ENCODE measurements around the gene MYLK4.

Gene MYLK4

GRCh38 chr6:2695454-2696095 is 55.1 kb downstream of the MYLK4 start:
- H3K36me3 ChIP-seq (ENCODE audit: control insufficient read depth, insufficient read depth, low read length): no peaks in the 10 kb centered on the region; the same call in 1 of the 2 replicates
- no peaks in the 10 kb centered on the region for H3K9me3 ChIP-seq (ENCODE audit: control insufficient read depth, insufficient read depth, low read length)
- no peak for DNase-seq (ENCODE audit: low read depth, low spot score)
- H3K27ac ChIP-seq (ENCODE audit: low read length): no peak overlapping the region
- WGBS (ENCODE audit: insufficient coverage, insufficient read length): no CpG with 5 or more reads among the region's 5 CpGs
- H3K27me3 ChIP-seq (ENCODE audit: control insufficient read depth, insufficient read depth, low read length): no peaks in the 10 kb centered on the region
- H3K4me1 ChIP-seq (ENCODE audit: control insufficient read depth, insufficient read depth, low read length): no peaks in the 10 kb centered on the region
- H3K4me3 ChIP-seq (ENCODE audit: low read length): no peak overlapping the region

GRCh38 chr6:2693231-2693630 is 57.5 kb downstream of the MYLK4 start:
- Histone ChIP-seq H3K27ac (ENCODE audit: low read length) (no peak overlapping the region), H3K9me3 (ENCODE audit: control insufficient read depth, insufficient read depth, low read length) (no peaks in the 10 kb centered on the region), H3K4me3 (ENCODE audit: low read length) (no peak overlapping the region), H3K4me1 (ENCODE audit: control insufficient read depth, insufficient read depth, low read length) (no peaks in the 10 kb centered on the region), H3K27me3 (ENCODE audit: control insufficient read depth, insufficient read depth, low read length) (no peaks in the 10 kb centered on the region), H3K36me3 (ENCODE audit: control insufficient read depth, insufficient read depth, low read length) (no peaks in the 10 kb centered on the region; the same call in 1 of the 2 replicates)
- DNase-seq (ENCODE audit: low read depth, low spot score): no peak
- WGBS (ENCODE audit: insufficient coverage, insufficient read length): no CpG with 5 or more reads among the region's 1 CpG

GRCh38 chr6:2688401-2689064 is 62.2 kb downstream of the MYLK4 start:
- Histone ChIP-seq H3K27me3 (ENCODE audit: control insufficient read depth, insufficient read depth, low read length) (no peaks in the 10 kb centered on the region), H3K27ac (ENCODE audit: low read length) (no peak overlapping the region), H3K4me1 (ENCODE audit: control insufficient read depth, insufficient read depth, low read length) (no peaks in the 10 kb centered on the region), H3K36me3 (ENCODE audit: control insufficient read depth, insufficient read depth, low read length) (no peaks in the 10 kb centered on the region; the same call in 1 of the 2 replicates), H3K9me3 (ENCODE audit: control insufficient read depth, insufficient read depth, low read length) (no peaks in the 10 kb centered on the region), H3K4me3 (ENCODE audit: low read length) (no peak overlapping the region)
- whole genome bisulfite sequencing (ENCODE audit: insufficient coverage, insufficient read length): no CpG with 5 or more reads among the region's 8 CpGs
- no peak for DNase-seq (ENCODE audit: low read depth, low spot score)

- Histone ChIP-seq H3K4me1 (ENCODE audit: control insufficient read depth, insufficient read depth, low read length) (no peaks in the 10 kb centered on the region), H3K36me3 (ENCODE audit: control insufficient read depth, insufficient read depth, low read length) (no peaks in the 10 kb centered on the region), H3K27me3 (ENCODE audit: control insufficient read depth, insufficient read depth, low read length) (no peaks in the 10 kb centered on the region), H3K4me3 (ENCODE audit: low read length) (no peak overlapping the region), H3K27ac (ENCODE audit: low read length) (no peak overlapping the region), H3K9me3 (ENCODE audit: control insufficient read depth, insufficient read depth, low read length) (no peaks in the 10 kb centered on the region)
- WGBS (ENCODE audit: insufficient coverage, insufficient read length): no CpG with 5 or more reads among the region's 7 CpGs
- no peak for DNase-seq (ENCODE audit: low read depth, low spot score)
These were observed 63.3 kb downstream of the MYLK4 start for GRCh38 chr6:2687456-2687855.

- Histone ChIP-seq H3K4me1 (ENCODE audit: control insufficient read depth, insufficient read depth, low read length) (no peaks in the 10 kb centered on the region), H3K27me3 (ENCODE audit: control insufficient read depth, insufficient read depth, low read length) (no peaks in the 10 kb centered on the region), H3K4me3 (ENCODE audit: low read length) (no peak overlapping the region), H3K27ac (ENCODE audit: low read length) (no peak overlapping the region), H3K36me3 (ENCODE audit: control insufficient read depth, insufficient read depth, low read length) (no peaks in the 10 kb centered on the region), H3K9me3 (ENCODE audit: control insufficient read depth, insufficient read depth, low read length) (no peaks in the 10 kb centered on the region)
- WGBS (ENCODE audit: insufficient coverage, insufficient read length): no CpG with 5 or more reads among the region's 11 CpGs
- no peak for DNase-seq (ENCODE audit: low read depth, low spot score)
These were observed 64.2 kb downstream of the MYLK4 start for GRCh38 chr6:2686515-2686914.

GRCh38 chr6:2684766-2685754 is 65.7 kb downstream of the MYLK4 start:
- Histone ChIP-seq H3K9me3 (ENCODE audit: control insufficient read depth, insufficient read depth, low read length) (no peaks in the 10 kb centered on the region), H3K36me3 (ENCODE audit: control insufficient read depth, insufficient read depth, low read length) (no peaks in the 10 kb centered on the region), H3K27me3 (ENCODE audit: control insufficient read depth, insufficient read depth, low read length) (no peaks in the 10 kb centered on the region), H3K4me1 (ENCODE audit: control insufficient read depth, insufficient read depth, low read length) (no peaks in the 10 kb centered on the region), H3K27ac (ENCODE audit: low read length) (no peak overlapping the region), H3K4me3 (ENCODE audit: low read length) (no peak overlapping the region)
- WGBS (ENCODE audit: insufficient coverage, insufficient read length): no CpG with 5 or more reads among the region's 30 CpGs
- DNase-seq (ENCODE audit: low read depth, low spot score): no peak

GRCh38 chr6:2684103-2684749 is 66.5 kb downstream of the MYLK4 start:
- Histone ChIP-seq H3K27ac (ENCODE audit: low read length) (no peak overlapping the region), H3K27me3 (ENCODE audit: control insufficient read depth, insufficient read depth, low read length) (no peaks in the 10 kb centered on the region), H3K36me3 (ENCODE audit: control insufficient read depth, insufficient read depth, low read length) (no peaks in the 10 kb centered on the region), H3K9me3 (ENCODE audit: control insufficient read depth, insufficient read depth, low read length) (no peaks in the 10 kb centered on the region), H3K4me3 (ENCODE audit: low read length) (no peak overlapping the region), H3K4me1 (ENCODE audit: control insufficient read depth, insufficient read depth, low read length) (no peaks in the 10 kb centered on the region)
- 100% methylated on average over 1 of the region's 18 CpGs for WGBS (ENCODE audit: insufficient coverage, insufficient read length)
- no peak for DNase-seq (ENCODE audit: low read depth, low spot score)

- no peak overlapping the region for H3K27ac ChIP-seq (ENCODE audit: low read length)
- no peaks in the 10 kb centered on the region for H3K36me3 ChIP-seq (ENCODE audit: control insufficient read depth, insufficient read depth, low read length)
- no peak overlapping the region for H3K4me3 ChIP-seq (ENCODE audit: low read length)
- no peaks in the 10 kb centered on the region for H3K27me3 ChIP-seq (ENCODE audit: control insufficient read depth, insufficient read depth, low read length)
- H3K9me3 ChIP-seq (ENCODE audit: control insufficient read depth, insufficient read depth, low read length): no peaks in the 10 kb centered on the region
- H3K4me1 ChIP-seq (ENCODE audit: control insufficient read depth, insufficient read depth, low read length): no peaks in the 10 kb centered on the region
- no peak for DNase-seq (ENCODE audit: low read depth, low spot score)
- WGBS (ENCODE audit: insufficient coverage, insufficient read length): no CpG with 5 or more reads among the region's 15 CpGs
These were observed 70.3 kb downstream of the MYLK4 start for GRCh38 chr6:2680264-2680922.

GRCh38 chr6:2677080-2677593 is 73.6 kb downstream of the MYLK4 start:
- DNase-seq (ENCODE audit: low read depth, low spot score): no peak
- Histone ChIP-seq H3K4me3 (ENCODE audit: low read length) (no peak overlapping the region), H3K27ac (ENCODE audit: low read length) (no peak overlapping the region), H3K36me3 (ENCODE audit: control insufficient read depth, insufficient read depth, low read length) (no peaks in the 10 kb centered on the region), H3K9me3 (ENCODE audit: control insufficient read depth, insufficient read depth, low read length) (no peaks in the 10 kb centered on the region), H3K4me1 (ENCODE audit: control insufficient read depth, insufficient read depth, low read length) (no peaks in the 10 kb centered on the region), H3K27me3 (ENCODE audit: control insufficient read depth, insufficient read depth, low read length) (no peaks in the 10 kb centered on the region)
- WGBS (ENCODE audit: insufficient coverage, insufficient read length): no CpG with 5 or more reads among the region's 4 CpGs

Data from iPS DF 6.9 (cell line).